ENCODE data around the gene CRHR1.

CRHR1 gene

DNA sequence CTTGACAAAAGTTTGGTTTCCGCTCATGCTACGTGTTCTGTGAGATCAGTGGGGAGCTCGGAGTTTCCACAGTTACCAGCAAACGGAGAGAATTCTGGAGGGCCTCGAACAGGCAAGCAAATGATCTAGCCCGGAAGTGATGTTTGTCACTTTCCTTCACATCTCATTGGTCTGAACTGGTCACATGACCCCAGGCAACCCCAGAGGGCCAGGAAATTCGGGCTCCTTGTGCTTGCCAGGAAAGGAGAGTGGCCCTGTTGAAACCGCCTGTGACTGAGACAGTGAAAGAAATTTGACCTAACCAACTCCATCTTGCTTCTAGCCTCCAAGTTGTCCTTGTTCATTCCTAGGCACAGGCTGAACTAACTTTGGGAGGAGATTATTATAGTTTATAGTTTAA, 83.6 kb downstream of the CRHR1 start:
- POLR2A ChIA-PET (ENCODE audit: low non-redundant PET): no interaction called here
- peak; percentile 11 for DNase-seq (ENCODE audit: low spot score)

DNA sequence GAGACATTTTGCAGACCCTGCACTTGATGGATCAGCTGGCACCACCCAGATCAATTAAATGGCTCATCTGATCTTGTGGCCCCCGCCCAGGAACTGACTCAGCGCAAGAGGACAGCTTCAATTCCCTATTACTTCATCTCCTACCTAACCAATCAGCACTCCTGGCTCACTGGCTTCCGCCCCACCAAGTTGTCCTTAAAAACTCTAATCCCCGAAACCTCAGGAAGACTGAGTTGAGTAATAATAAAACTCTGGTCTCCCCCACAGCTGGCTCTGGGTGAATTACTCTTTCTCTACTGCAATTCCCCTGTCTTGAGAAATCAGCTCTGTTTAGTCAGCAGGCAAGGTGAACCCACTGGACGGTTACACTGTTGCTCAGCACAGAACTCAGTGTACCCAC, 84.2 kb downstream of the CRHR1 start:
- CTCF ChIA-PET: no interaction called here
- POLR2A ChIA-PET (ENCODE audit: low non-redundant PET): no interaction called here
- H3K27ac ChIP-seq: no peak overlapping the region
- TF ChIP-seq, protein P1, sequence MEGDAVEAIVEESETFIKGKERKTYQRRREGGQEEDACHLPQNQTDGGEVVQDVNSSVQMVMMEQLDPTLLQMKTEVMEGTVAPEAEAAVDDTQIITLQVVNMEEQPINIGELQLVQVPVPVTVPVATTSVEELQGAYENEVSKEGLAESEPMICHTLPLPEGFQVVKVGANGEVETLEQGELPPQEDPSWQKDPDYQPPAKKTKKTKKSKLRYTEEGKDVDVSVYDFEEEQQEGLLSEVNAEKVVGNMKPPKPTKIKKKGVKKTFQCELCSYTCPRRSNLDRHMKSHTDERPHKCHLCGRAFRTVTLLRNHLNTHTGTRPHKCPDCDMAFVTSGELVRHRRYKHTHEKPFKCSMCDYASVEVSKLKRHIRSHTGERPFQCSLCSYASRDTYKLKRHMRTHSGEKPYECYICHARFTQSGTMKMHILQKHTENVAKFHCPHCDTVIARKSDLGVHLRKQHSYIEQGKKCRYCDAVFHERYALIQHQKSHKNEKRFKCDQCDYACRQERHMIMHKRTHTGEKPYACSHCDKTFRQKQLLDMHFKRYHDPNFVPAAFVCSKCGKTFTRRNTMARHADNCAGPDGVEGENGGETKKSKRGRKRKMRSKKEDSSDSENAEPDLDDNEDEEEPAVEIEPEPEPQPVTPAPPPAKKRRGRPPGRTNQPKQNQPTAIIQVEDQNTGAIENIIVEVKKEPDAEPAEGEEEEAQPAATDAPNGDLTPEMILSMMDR (conservative IDR thresholded peaks at IDR 0.05; ENCODE audit: low read depth): no peak
- no peak for DNase-seq (ENCODE audit: low spot score)

More for the DNA sequence above, 83.6 kb downstream of the CRHR1 start:
- TF ChIP-seq, protein P1 (conservative IDR thresholded peaks at IDR 0.05; ENCODE audit: low read depth): no peak
- CTCF ChIA-PET: no interaction called here
- no peak overlapping the region for H3K27ac ChIP-seq

DNA sequence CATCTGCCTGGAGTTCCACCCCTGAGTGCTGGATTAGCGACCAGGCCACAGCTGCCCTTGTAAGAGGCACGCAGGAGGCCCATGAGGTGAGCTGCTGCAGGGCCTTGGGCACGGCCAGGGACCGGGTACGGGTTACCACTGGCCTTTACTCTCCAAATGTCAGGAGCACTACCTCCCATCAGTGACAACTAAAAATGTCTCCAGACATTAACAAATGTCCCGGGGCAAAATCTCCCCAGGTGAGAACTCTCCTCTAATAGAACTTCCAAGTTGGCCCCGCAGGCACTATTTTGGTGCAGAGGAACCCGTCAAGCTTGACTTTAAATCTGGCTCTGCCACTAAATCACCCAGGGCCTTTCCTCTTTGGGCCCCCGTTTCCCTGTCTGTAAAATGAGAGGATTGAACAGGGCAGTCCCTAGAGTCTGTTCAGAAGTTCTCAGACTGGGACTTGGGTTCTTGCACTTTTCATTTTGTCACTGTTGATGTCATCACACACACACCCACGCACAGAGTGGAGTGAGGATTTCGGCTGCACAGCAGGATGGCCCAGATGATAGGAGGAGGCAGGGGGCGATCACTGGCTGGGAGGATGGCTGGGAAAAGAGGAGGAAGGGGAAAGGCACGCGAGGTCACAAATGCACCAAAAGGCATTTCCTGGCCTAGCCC, 85.7 kb downstream of the CRHR1 start:
- TF ChIP-seq, protein P1 (conservative IDR thresholded peaks at IDR 0.05; ENCODE audit: low read depth): no peak
- no peak overlapping the region for H3K27ac ChIP-seq
- no peak for DNase-seq (ENCODE audit: low spot score)
- ChIA-PET CTCF (no interaction called here), POLR2A (ENCODE audit: low non-redundant PET) (no interaction called here)

DNA sequence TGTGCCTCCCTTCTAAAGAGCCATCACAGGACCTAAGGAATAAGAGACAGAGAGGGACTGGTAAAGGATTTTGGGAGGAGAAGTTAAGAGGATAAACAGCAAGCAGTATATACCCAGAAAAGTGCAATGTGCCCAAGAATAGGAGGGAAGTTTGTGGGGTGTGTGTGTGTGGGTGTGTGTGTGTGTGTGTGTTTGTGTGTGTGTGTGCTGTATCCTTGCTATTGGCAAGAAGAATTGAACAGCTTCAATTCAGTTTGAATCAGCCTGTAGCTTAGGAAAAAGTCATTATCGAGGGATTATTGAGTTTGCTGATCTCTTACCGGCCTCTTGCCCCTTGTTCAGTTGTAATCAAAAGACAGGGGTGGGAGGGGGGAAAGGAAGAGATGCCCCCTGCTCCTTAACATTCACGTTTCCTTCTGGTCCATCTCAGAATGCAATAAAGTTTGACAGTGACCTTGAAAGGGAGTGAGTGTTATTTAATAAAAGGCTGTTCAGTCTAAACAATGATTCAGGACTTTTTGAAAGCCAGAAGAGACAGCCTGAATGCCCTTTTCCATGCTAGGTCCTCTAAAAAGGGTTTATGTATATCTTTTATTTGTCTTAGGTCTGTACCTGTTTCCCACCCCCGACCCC, 86.3 kb downstream of the CRHR1 start:
- POLR2A ChIA-PET (ENCODE audit: low non-redundant PET): no interaction called here
- TF ChIP-seq, protein P1 (conservative IDR thresholded peaks at IDR 0.05; ENCODE audit: low read depth): no peak
- H3K27ac ChIP-seq: no peak overlapping the region
- CTCF ChIA-PET: no interaction called here
- no peak for DNase-seq (ENCODE audit: low spot score)

DNA sequence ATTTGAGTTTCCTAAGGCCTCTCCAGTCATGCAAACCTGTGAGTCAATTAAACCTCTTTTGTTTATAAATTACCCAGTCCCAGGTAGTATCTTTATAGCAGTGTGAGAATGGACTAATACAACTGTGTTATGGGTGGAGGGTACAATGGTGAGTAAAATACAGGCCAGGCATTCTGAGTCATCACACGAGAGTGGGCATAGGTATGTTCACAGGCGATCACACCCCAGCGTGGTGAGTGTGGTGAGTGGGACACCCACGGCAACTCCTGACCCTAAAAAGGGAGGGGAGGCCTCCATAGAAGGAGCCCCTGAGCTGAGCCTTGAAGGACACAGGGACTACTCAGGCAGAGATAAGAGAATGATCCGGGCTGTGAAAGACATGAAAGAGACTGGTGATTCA, 87.6 kb downstream of the CRHR1 start:
- no peak overlapping the region for H3K27ac ChIP-seq
- ChIA-PET CTCF (no interaction called here), POLR2A (ENCODE audit: low non-redundant PET) (no interaction called here)
- TF ChIP-seq, protein P1 (conservative IDR thresholded peaks at IDR 0.05; ENCODE audit: low read depth): no peak
- no peak for DNase-seq (ENCODE audit: low spot score)

DNA sequence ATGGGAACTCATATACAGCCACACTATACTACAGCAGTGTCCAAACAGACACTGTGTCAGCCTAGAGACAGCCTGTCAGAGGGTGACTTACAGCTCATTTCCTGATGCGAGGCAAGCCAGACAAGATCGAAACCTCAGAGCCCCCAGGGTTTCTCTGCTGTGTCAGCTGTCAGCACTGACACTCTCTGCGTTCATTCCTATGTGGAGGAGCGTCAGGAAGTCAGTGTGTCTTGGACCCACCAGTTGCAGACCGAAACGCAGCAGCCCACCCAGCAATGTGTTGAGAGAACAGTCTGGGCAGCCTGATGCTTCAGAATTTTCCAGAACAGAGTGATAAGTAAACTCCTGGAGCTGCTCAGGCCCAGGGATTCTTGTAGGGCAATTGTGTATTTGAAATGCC, 89.6 kb downstream of the CRHR1 start:
- no peak overlapping the region for H3K27ac ChIP-seq
- TF ChIP-seq, protein P1 (conservative IDR thresholded peaks at IDR 0.05; ENCODE audit: low read depth): no peak
- ChIA-PET POLR2A (ENCODE audit: low non-redundant PET) (no interaction called here), CTCF (interaction anchor here (0.5 kb wide), 1 partner anchor 559 kb away, joined by 4 read pairs; no protein-coding TSS in a partner anchor)
- DNase-seq (ENCODE audit: low spot score): no peak
